Measurements from ENCODE around the gene DCTN2. TPM values are rescaled to one million over a fixed set of nuclear protein-coding genes. Genes with fewer than 3 reads are reported as not detected.
"Not testable (repeated sequence)": the region's sequence is repeated elsewhere in the genome, so short reads cannot be mapped to it uniquely, and the experiment has no call there.

DCTN2 gene
- total and polyA plus RNA-seq, 11 donors = 62.3 to 228 (median 109) TPM

- no peak for TF ChIP-seq POLR2A (IDR thresholded peaks at IDR 0.05)
- no peak for TF ChIP-seq CTCF (IDR thresholded peaks at IDR 0.05)
- Histone ChIP-seq H3K4me1 (peaks cover 0 to 55% (median 29%) of the 10 kb centered on the region in 12 donors), H3K36me3 (peaks cover 3 to 81% (median 68%) of the 10 kb centered on the region in 9 donors), H3K4me3 (no peak overlapping the region), H3K27ac (peak overlapping the region in 3 of 12 donors; percentile 28 to 99 (median 91)), H3K9me3 (no peaks in the 10 kb centered on the region), H3K27me3 (no peaks in the 10 kb centered on the region)
- 76 to 78% (median 77%) methylated on average over 11 of the region's 11 CpGs for WGBS, 4 donors
- DNase-seq (no peak), ATAC-seq (no peak)
- intact Hi-C loops (cut with DNase I) = loop anchor here in 1 of 10 donors (5.0 kb wide), 1 partner anchor 829 kb away; the partner anchor contains the start of gene PTGES3
These were observed 31.0 kb downstream of the DCTN2 start for GRCh38 chr12:57515934-57516541.

GRCh38 chr12:57515408-57515933 lies 31.5 kb downstream of the DCTN2 start:
- no peak overlapping the region for H3K4me3 ChIP-seq
- no peak for DNase-seq
- peaks cover 0 to 51% (median 25%) of the 10 kb centered on the region in 12 donors for H3K4me1 ChIP-seq
- no peaks in the 10 kb centered on the region for H3K9me3 ChIP-seq
- WGBS, 4 donors = 26 to 74% (median 57%) methylated on average over 3 of the region's 3 CpGs
- H3K27ac ChIP-seq = peak overlapping the region in 1 of 12 donors; percentile 28
- H3K27me3 ChIP-seq = no peaks in the 10 kb centered on the region
- peaks cover 3 to 86% (median 74%) of the 10 kb centered on the region in 9 donors for H3K36me3 ChIP-seq
- no peak for ATAC-seq
- intact Hi-C loops (cut with DNase I) = loop anchor here in 1 of 10 donors (5.0 kb wide), 1 partner anchor 828 kb away; the partner anchor contains the start of gene PTGES3
- no peak for TF ChIP-seq CTCF (IDR thresholded peaks at IDR 0.05)

- peaks cover 0 to 51% (median 25%) of the 10 kb centered on the region in 12 donors for H3K4me1 ChIP-seq
- ATAC-seq (no peak), DNase-seq (no peak)
- peak overlapping the region in 2 of 12 donors; percentile 2 to 41 for H3K27ac ChIP-seq
- no peak overlapping the region for H3K4me3 ChIP-seq
- no peaks in the 10 kb centered on the region for H3K27me3 ChIP-seq
- no peak for TF ChIP-seq POLR2A (IDR thresholded peaks at IDR 0.05)
- no peak for TF ChIP-seq CTCF (IDR thresholded peaks at IDR 0.05)
- H3K36me3 ChIP-seq = peaks cover 3 to 93% (median 80%) of the 10 kb centered on the region in 9 donors
- WGBS, 4 donors = 69 to 82% (median 79%) methylated on average over 8 to 9 of the region's 9 CpGs
- H3K9me3 ChIP-seq = no peaks in the 10 kb centered on the region
- intact Hi-C loops (cut with DNase I) = loop anchor here in 1 of 10 donors (5.0 kb wide), 1 partner anchor 828 kb away; the partner anchor contains the start of gene PTGES3
These were observed 32.1 kb downstream of the DCTN2 start for GRCh38 chr12:57514720-57515407.

GRCh38 chr12:57514246-57514645 lies 32.7 kb downstream of the DCTN2 start:
- DNase-seq; intact Hi-C loops (cut with DNase I); H3K4me3 ChIP-seq; H3K9me3 ChIP-seq; ATAC-seq; H3K27me3 ChIP-seq: not testable (repeated sequence)
- peaks cover 3 to 99% (median 86%) of the 10 kb centered on the region in 9 donors for H3K36me3 ChIP-seq
- peaks cover 0 to 48% (median 23%) of the 10 kb centered on the region in 12 donors for H3K4me1 ChIP-seq
- WGBS, 4 donors = 87 to 95% (median 93%) methylated on average over 9 of the region's 9 CpGs
- peak overlapping the region in 1 of 12 donors; percentile 41 for H3K27ac ChIP-seq

GRCh38 chr12:57513677-57514076 lies 33.3 kb downstream of the DCTN2 start:
- not testable (repeated sequence) for DNase-seq, H3K9me3 ChIP-seq, H3K4me3 ChIP-seq, H3K27ac ChIP-seq, H3K27me3 ChIP-seq, ATAC-seq
- intact Hi-C loops (cut with DNase I) = loop anchor here in 1 of 10 donors (2.0 kb wide), 1 partner anchor 25 kb away; the partner anchor contains the start of gene MARS1
- peaks cover 3 to 100% (median 90%) of the 10 kb centered on the region in 9 donors for H3K36me3 ChIP-seq
- peaks cover 0 to 43% (median 18%) of the 10 kb centered on the region in 12 donors for H3K4me1 ChIP-seq
- 92 to 95% (median 94%) methylated on average over 6 of the region's 6 CpGs for WGBS, 4 donors

Measured in heart left ventricle (tissue), 16 donors.